GM18909 (cell line): ENCODE results near the gene RHBDF2.

Source experiments
- ATAC-seq: cut with Tn5 transposase; IDR thresholded peaks from one replicate; pipeline ENCODE4 v1.9.1; 2021; ENCODE audit warnings: mild to moderate bottlenecking; ENCODE audit not compliant: unreplicated experiment, poor library complexity

The RHBDF2 gene

GRCh38 chr17:76490112-76490710, 11.0 kb downstream of the RHBDF2 start:
- ATAC-seq, result no peak

GRCh38 chr17:76487451-76488192, 13.6 kb downstream of the RHBDF2 start:
- no peak for ATAC-seq

GRCh38 chr17:76485569-76485968, 15.7 kb downstream of the RHBDF2 start:
- ATAC-seq, result no peak

- no peak for ATAC-seq
Measured at GRCh38 chr17:76484228-76484725, 16.9 kb downstream of the RHBDF2 start.

GRCh38 chr17:76481071-76481655, 20.1 kb downstream of the RHBDF2 start:
- peak; percentile 69 for ATAC-seq

GRCh38 chr17:76480632-76481031, 20.6 kb downstream of the RHBDF2 start:
- no peak for ATAC-seq

- ATAC-seq, result no peak
Measured at GRCh38 chr17:76479515-76480060, 21.6 kb downstream of the RHBDF2 start.

GRCh38 chr17:76478730-76479514, 22.3 kb downstream of the RHBDF2 start:
- ATAC-seq, result no peak

GRCh38 chr17:76478097-76478496, 23.1 kb downstream of the RHBDF2 start:
- no peak for ATAC-seq

- no peak for ATAC-seq
Measured at GRCh38 chr17:76477576-76477975, 23.6 kb downstream of the RHBDF2 start.

- no peak for ATAC-seq
Measured at GRCh38 chr17:76476736-76477135, 24.5 kb downstream of the RHBDF2 start.

- ATAC-seq, result no peak
Measured at GRCh38 chr17:76475302-76475701, 25.9 kb downstream of the RHBDF2 start.

GRCh38 chr17:76474894-76475293, 26.3 kb downstream of the RHBDF2 start:
- no peak for ATAC-seq

GRCh38 chr17:76474238-76474637, 27.0 kb downstream of the RHBDF2 start:
- ATAC-seq, result no peak

GRCh38 chr17:76473541-76473985, 27.7 kb downstream of the RHBDF2 start:
- no peak for ATAC-seq

- no peak for ATAC-seq
Measured at GRCh38 chr17:76472726-76473125, 28.5 kb downstream of the RHBDF2 start.

- no peak for ATAC-seq
Measured at GRCh38 chr17:76472258-76472645, 29.0 kb downstream of the RHBDF2 start.

- no peak for ATAC-seq
Measured at GRCh38 chr17:76471498-76472257, 29.5 kb downstream of the RHBDF2 start.

- ATAC-seq, result no peak
Measured at GRCh38 chr17:76469991-76470739, 31.1 kb downstream of the RHBDF2 start.
